Tibial nerve (tissue), 3 donors: ENCODE results near the gene MZF1.

Experiments used
- POLR2A ChIP-seq, 2 donors: fragments of 450-650 bp; IDR thresholded peaks; one replicate each; pipeline ENCODE4 v1.6.1; 2017; ENCODE audit warnings: antibody characterized with exemption in 2 of 2, mild to moderate bottlenecking in 2 of 2, moderate library complexity in 2 of 2
- TF ChIP-seq, protein P1 (sequence below), 5 experiments: fragments of 200-600 bp in 3 of 5; fragments of 450-650 bp in 2 of 5; sonication (generic) in 3 of 5; IDR thresholded peaks; one replicate each; pipeline ENCODE4 v1.5.1; 2016 to 2019; ENCODE audit warnings: antibody characterized with exemption in 5 of 5, mild to moderate bottlenecking in 3 of 5, moderate library complexity in 2 of 5

- TF ChIP-seq POLR2A (IDR thresholded peaks at IDR 0.05), result no peak
- TF ChIP-seq, protein P1, sequence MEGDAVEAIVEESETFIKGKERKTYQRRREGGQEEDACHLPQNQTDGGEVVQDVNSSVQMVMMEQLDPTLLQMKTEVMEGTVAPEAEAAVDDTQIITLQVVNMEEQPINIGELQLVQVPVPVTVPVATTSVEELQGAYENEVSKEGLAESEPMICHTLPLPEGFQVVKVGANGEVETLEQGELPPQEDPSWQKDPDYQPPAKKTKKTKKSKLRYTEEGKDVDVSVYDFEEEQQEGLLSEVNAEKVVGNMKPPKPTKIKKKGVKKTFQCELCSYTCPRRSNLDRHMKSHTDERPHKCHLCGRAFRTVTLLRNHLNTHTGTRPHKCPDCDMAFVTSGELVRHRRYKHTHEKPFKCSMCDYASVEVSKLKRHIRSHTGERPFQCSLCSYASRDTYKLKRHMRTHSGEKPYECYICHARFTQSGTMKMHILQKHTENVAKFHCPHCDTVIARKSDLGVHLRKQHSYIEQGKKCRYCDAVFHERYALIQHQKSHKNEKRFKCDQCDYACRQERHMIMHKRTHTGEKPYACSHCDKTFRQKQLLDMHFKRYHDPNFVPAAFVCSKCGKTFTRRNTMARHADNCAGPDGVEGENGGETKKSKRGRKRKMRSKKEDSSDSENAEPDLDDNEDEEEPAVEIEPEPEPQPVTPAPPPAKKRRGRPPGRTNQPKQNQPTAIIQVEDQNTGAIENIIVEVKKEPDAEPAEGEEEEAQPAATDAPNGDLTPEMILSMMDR (IDR thresholded peaks at IDR 0.05), result no peak
Measured at GRCh38 chr19:58513213-58513693, 59.9 kb downstream of the MZF1 start.
